Mucosa of stomach (tissue), 1 donor: ENCODE measurements around the gene CNTNAP2.

Source experiments
- H3K27me3 ChIP-seq: one replicate; pipeline ENCODE4 v1.7.0; 2013; ENCODE audit warnings: mild to moderate bottlenecking, low read length; ENCODE audit not compliant: control insufficient read depth, insufficient read depth
- H3K36me3 ChIP-seq: one replicate; pipeline ENCODE4 v1.7.0; 2013; ENCODE audit warnings: low read length; ENCODE audit not compliant: control insufficient read depth, insufficient read depth
- H3K4me1 ChIP-seq: one replicate; pipeline ENCODE4 v1.7.0; 2013; ENCODE audit warnings: mild to moderate bottlenecking, low read length; ENCODE audit not compliant: control insufficient read depth, insufficient read depth
- H3K4me3 ChIP-seq: one replicate; pipeline ENCODE4 v1.7.0; 2013; ENCODE audit warnings: low read length
- H3K9ac ChIP-seq: one replicate; pipeline ENCODE4 v1.7.0; 2013; ENCODE audit warnings: mild to moderate bottlenecking, low read length, moderate library complexity
- H3K9me3 ChIP-seq: one replicate; pipeline ENCODE4 v1.7.0; 2013; ENCODE audit warnings: mild to moderate bottlenecking, low read length, moderate library complexity; ENCODE audit not compliant: control insufficient read depth
- donor health status: Pancreatic carcinoma.

The CNTNAP2 gene

DNA sequence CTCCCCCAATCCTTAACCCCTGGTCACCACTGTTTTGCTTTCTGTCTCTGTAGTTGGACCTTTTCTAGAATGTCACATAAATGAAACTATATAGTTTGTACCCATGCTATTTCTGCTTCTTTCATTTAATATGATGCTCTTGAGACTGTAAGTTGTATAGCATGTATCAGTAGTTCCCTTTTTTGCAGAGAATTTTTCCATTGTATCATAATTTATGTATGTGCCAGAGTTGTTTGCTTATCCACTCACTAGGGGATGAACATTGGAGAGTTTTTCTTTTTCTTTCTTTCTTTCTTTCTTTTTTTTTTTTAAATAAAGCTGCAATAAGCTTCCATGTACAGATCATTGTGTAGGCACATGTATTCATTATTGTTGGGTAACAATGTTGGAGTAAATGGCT is 544.8 kb downstream of the CNTNAP2 start:
- no peaks in the 10 kb centered on the region for H3K36me3 ChIP-seq
- H3K4me1 ChIP-seq = no peaks in the 10 kb centered on the region
- H3K9me3 ChIP-seq = no peaks in the 10 kb centered on the region
- H3K9ac ChIP-seq = no peak overlapping the region
- no peaks in the 10 kb centered on the region for H3K27me3 ChIP-seq
- no peak overlapping the region for H3K4me3 ChIP-seq

DNA sequence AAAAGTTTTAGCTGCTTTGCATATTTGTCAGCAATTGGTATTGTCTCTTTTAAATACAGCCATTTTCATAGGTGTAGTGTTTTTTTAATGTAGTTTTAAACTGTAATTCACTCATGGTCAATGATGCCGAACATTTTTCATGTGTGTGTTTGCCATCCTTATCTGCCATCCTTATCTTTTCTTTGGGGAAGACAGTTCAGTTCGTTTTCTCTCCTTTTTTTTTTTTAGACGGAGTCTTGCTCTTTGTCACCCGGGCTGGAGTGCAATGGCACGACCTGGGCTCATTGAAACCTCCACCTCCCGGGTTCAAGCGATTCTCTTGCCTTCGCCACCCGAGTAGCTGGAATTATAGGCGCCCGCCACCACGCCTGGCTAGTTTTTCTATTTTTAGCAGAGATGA is 545.3 kb downstream of the CNTNAP2 start:
- H3K36me3 ChIP-seq = no peaks in the 10 kb centered on the region
- H3K9me3 ChIP-seq = no peaks in the 10 kb centered on the region
- H3K4me3 ChIP-seq = no peak overlapping the region
- no peaks in the 10 kb centered on the region for H3K4me1 ChIP-seq
- H3K9ac ChIP-seq = no peak overlapping the region
- H3K27me3 ChIP-seq = no peaks in the 10 kb centered on the region

DNA sequence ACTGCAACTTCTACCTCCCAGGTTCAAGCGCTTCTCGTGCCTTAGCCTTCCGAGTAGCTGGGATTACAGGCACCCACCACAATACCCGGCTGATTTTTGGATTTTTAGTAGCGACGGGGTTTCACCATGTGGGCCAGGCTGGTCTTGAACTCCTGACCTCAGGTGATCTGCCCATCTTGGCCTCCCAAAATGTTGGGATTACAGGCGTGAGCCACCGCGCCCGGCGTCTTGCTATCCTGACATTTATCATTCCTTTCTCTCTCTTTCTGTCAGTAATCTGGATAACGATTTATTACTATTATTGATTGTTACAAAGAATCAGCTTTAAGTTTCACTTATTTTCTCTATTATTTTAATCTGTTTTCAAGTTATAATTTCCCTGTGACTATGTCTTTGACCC is 548.4 kb downstream of the CNTNAP2 start:
- no peaks in the 10 kb centered on the region for H3K36me3 ChIP-seq

DNA sequence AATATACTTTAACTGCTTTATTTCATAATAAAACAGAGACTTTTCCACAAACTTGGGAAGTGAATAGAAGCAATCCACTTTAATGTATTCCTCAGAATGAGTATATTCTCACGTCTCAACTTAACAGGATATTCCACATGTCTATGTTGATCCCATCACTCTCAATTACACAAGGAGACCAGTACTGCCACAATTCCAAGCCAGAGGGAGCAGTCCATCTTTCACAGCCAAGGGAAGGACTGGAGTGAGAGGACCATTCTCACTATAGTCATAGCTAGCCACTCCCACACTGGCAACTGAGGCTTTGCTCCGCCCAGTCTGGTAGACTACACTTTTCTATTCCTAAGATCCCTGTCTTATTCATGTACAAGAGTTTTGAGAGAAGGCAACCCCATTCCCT is 553.9 kb downstream of the CNTNAP2 start:
- no peak overlapping the region for H3K4me3 ChIP-seq

More for the DNA sequence above, 548.4 kb downstream of the CNTNAP2 start:
- H3K4me3 ChIP-seq = no peak overlapping the region
- no peaks in the 10 kb centered on the region for H3K27me3 ChIP-seq
- H3K4me1 ChIP-seq = no peaks in the 10 kb centered on the region
- H3K9ac ChIP-seq = no peak overlapping the region
- no peaks in the 10 kb centered on the region for H3K9me3 ChIP-seq

DNA sequence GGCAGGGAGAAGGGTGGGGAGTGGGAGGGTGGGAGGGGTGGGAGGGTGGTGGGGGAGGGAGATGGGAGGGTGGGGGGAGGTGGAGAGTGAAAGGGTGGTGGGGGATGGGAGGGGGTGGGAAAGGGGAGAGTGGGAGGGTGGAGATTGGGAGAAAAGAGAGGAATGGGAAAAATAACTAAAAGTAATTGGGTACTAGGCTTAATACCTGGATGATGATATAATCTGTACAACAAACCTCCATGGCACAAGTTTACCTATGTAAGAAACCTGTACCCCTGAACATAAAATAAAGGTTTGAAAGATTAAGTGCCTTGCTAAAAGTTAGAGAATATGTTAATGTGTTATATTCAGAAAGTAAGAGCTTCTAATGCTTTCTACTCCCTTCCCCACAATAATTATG is 564.9 kb downstream of the CNTNAP2 start:
- no peak overlapping the region for H3K9ac ChIP-seq
- H3K36me3 ChIP-seq = no peaks in the 10 kb centered on the region
- H3K4me3 ChIP-seq = no peak overlapping the region
- no peaks in the 10 kb centered on the region for H3K27me3 ChIP-seq
- peaks cover 4% of the 10 kb centered on the region for H3K4me1 ChIP-seq
- no peaks in the 10 kb centered on the region for H3K9me3 ChIP-seq

More for the DNA sequence above, 553.9 kb downstream of the CNTNAP2 start:
- H3K27me3 ChIP-seq = no peaks in the 10 kb centered on the region
- no peaks in the 10 kb centered on the region for H3K36me3 ChIP-seq
- H3K4me1 ChIP-seq = no peaks in the 10 kb centered on the region
- no peak overlapping the region for H3K9ac ChIP-seq
- H3K9me3 ChIP-seq = no peaks in the 10 kb centered on the region

DNA sequence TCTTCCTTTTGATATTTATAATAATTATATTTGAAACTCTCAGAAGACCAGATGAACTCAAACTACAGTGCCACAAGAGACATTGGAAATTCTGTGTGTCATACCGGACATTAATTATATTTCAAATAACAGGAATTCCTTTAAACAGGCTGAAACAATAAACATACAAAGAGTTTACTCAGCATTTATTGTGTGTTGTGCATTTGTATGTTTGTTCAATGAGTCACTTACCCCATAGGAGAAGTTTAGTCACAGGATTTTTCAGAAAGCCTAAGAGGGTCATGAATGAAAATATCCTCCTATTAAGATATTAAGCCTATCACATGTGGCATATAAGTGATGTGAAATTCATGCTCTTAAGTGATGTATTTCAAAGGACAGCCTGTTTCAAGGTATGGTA is 566.8 kb downstream of the CNTNAP2 start:
- Histone ChIP-seq H3K9ac (no peak overlapping the region), H3K4me3 (no peak overlapping the region), H3K36me3 (no peaks in the 10 kb centered on the region), H3K27me3 (no peaks in the 10 kb centered on the region), H3K9me3 (no peaks in the 10 kb centered on the region), H3K4me1 (peaks cover 4% of the 10 kb centered on the region)

DNA sequence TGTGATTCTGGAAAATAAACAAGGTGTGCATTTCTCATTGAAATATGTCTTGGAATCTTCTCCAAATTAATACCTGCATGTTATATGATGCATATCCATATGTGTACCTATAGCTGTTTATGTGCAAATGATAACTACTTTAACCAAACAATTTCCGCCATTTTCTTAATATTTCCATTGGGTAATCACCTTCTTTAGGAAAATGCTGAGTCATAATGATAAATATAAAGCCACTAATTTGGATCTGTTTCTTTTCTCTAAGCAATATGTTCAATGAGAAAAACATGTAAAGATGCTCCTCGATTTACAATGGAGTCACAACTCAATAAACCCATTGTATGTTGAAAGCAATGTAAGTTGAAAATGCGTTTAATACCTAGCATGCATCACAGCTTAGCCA is 574.4 kb downstream of the CNTNAP2 start:
- Histone ChIP-seq H3K4me3 (no peak overlapping the region), H3K36me3 (no peaks in the 10 kb centered on the region), H3K27me3 (no peaks in the 10 kb centered on the region), H3K9ac (no peak overlapping the region), H3K9me3 (no peaks in the 10 kb centered on the region), H3K4me1 (no peaks in the 10 kb centered on the region)

DNA sequence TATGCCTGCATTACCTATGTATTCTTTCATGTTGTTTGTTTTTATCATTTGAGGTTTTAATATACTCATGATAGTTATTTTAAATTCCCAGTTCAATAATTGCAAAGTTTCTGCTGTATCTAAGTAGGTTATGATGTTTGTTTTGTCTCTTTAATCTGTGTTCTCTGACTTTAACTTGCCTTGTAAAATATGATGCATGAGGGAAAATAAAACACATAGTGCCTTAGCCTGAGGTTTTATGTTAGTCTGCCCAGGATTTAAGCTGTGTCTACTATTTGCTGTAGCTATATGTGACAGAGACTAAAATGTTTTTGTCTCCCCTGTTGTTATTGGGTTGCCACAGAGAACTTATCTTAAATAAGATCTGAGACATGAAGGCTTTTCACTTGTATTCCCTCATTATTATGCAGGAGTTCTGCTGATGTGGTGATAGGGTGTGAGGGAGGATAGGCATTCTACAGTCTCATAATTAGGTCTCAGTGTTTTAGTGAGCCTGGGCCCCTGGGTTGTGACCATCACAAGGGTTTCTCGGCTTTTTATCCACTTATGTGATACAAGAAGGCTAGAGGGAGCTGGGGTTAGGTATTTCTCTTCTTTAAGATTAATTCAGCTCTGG is 582.5 kb downstream of the CNTNAP2 start:
- no peaks in the 10 kb centered on the region for H3K36me3 ChIP-seq
- no peak overlapping the region for H3K9ac ChIP-seq
- H3K4me1 ChIP-seq = peaks cover 3% of the 10 kb centered on the region
- no peaks in the 10 kb centered on the region for H3K27me3 ChIP-seq
- H3K4me3 ChIP-seq = no peak overlapping the region
- no peaks in the 10 kb centered on the region for H3K9me3 ChIP-seq

DNA sequence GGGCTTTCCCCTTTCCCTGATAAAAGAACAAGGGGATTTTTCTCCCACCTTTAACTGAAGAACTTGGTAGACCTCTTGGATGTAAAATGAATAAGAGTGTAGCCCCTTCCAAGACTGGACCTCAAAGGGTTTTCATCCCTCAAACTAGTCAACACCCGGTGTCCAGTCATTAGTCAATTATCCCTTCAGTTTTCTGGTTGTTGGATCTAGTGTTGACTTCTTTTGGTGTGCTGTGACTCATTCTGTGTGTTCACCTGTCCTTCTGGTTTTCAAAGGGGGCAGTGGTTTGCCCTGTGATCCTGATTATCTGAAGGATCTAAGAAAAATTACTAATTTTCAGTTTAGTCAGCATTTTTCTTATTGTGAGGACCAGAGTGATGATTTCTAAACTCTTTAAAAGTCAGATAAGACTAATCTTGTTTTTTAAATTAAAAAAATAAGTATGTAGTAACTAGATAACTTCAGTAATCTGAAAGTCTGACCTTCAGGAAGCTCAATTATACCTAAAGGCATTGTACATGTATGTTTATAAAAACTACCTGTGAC is 583.5 kb downstream of the CNTNAP2 start:
- H3K27me3 ChIP-seq = no peaks in the 10 kb centered on the region
- H3K4me3 ChIP-seq = no peak overlapping the region
- no peaks in the 10 kb centered on the region for H3K36me3 ChIP-seq
- H3K9ac ChIP-seq = no peak overlapping the region
- no peaks in the 10 kb centered on the region for H3K9me3 ChIP-seq
- peaks cover 3% of the 10 kb centered on the region for H3K4me1 ChIP-seq

DNA sequence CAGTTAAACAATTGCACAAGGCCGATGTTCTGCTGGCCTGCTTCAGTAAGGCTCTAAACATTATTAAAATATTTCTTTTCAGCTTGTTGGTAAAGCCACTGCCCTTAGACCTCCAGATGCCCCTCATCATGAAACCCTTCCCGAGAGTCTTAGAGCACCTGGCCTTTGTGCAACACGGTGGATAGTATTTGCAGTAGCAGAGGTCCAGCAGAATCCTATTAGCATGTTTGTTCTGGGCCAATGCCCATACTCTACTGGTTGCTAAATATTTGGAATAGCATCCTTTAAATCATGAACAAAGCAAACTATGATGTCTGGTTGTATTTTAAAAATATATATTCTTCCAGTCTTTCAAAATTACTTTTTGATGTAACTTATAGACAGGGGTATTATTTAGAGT is 584.6 kb downstream of the CNTNAP2 start:
- Histone ChIP-seq H3K9ac (no peak overlapping the region), H3K9me3 (no peaks in the 10 kb centered on the region)

DNA sequence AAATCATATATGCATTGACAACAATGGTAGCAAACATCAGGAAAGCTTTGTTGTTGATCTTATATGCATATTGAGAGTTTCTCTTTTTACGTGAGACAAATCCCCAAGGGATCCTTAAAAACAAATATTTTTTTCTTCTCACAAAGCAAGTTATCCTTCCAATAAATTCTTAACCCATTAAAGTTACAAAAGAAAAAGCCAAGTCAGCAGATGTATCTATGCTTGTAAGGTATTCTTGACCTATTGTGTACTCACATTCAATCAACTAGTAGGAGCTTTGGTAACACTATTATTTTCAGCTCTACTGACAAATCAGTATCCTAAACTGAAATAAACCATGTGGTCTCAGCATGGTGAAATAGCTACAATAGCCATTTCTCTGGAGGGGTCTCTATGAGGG is 586.3 kb downstream of the CNTNAP2 start:
- H3K9me3 ChIP-seq = no peaks in the 10 kb centered on the region
- H3K4me3 ChIP-seq = no peak overlapping the region
- peaks cover 3% of the 10 kb centered on the region for H3K4me1 ChIP-seq

More for the DNA sequence above, 584.6 kb downstream of the CNTNAP2 start:
- Histone ChIP-seq H3K4me1 (peaks cover 3% of the 10 kb centered on the region), H3K27me3 (no peaks in the 10 kb centered on the region), H3K4me3 (no peak overlapping the region), H3K36me3 (no peaks in the 10 kb centered on the region)

DNA sequence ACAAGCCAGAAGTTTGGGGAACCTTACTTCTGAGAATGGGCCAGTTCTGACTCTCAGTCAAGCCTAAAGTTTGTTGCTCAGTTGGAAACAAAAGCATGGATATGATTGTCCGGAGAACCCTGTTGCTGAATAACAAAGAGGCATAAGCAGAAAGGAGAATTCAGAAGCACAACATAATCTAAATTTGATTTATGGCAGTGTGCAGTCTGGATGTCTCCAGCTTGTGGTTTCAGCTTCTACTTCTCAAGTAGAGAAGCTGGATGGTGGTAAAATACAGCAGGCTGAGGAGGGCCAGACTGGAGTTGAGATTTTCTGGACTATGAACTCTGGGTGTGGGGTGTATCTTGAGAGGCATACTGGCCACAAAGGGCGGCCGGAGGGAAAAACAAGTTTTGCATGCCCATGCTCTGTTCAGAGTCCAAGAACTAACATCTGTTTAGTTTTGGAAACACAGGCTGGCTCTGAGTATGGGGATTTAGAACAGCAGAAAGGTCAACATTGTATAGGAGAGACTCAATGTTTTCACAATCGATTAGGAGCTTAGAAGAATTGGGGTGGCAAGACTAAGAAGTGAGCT is 592.9 kb downstream of the CNTNAP2 start:
- no peaks in the 10 kb centered on the region for H3K9me3 ChIP-seq
- no peaks in the 10 kb centered on the region for H3K36me3 ChIP-seq
- no peaks in the 10 kb centered on the region for H3K27me3 ChIP-seq
- H3K4me1 ChIP-seq = peaks cover 9% of the 10 kb centered on the region
- H3K9ac ChIP-seq = no peak overlapping the region
- H3K4me3 ChIP-seq = no peak overlapping the region

More for the DNA sequence above, 586.3 kb downstream of the CNTNAP2 start:
- Histone ChIP-seq H3K36me3 (no peaks in the 10 kb centered on the region), H3K27me3 (no peaks in the 10 kb centered on the region), H3K9ac (no peak overlapping the region)
